ENCODE data around the gene PNPLA5. TPM values are rescaled to one million over a fixed set of nuclear protein-coding genes. Genes with fewer than 3 reads are reported as not detected.
"Not testable (repeated sequence)": the region's sequence is repeated elsewhere in the genome, so short reads cannot be mapped to it uniquely, and the experiment has no call there.

Gene PNPLA5
- total RNA-seq, 1 donor from 2014 or later = not detected

DNA sequence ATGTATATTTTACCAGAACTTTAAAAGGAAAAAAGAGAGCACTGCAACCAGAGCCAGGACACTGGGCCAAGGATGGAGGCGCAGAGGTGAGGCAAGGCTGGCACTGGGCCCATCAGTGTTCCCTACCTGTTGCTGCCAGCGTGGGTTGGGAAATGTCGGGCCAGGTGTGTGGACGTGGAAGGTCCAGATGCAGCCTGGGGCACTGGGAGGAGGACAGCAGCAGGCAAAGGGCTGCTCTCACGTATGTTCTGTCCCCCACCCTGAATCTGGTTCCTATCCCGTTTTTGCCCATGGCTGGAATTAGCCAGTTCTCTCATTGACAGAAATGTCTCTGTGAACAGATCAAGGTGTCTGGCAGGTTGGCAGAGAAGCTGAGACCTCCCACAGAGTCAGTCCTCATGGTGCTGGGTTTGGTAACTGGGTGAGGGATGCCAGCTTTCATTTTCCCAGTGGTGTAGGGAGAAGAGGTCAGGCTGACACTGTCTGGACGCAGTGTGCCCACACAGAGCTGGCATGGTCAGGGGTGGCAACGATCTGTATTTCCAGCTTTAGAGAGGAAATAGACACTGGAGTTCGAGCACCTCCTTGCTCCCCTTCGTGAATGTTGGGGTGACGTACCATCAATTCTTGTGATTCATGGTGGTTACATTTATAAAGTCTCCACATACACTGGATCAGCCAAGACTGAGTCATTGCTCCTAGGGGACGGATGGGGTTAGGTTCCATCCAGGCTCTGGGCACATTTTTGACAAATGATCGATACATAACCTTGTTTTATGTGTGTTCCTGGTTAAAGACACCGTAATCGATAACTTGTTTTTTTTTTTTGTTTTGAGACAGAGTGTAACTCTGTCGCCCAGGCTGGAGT is 27.5 kb upstream of the PNPLA5 start:
- no peak for DNase-seq (ENCODE audit: low spot score)
- no peak overlapping the region for H3K27ac Mint-ChIP-seq
- no peaks in the 10 kb centered on the region for H3K36me3 Mint-ChIP-seq (ENCODE audit: low read depth)
- H3K27me3 Mint-ChIP-seq (ENCODE audit: insufficient read depth) = peaks cover 11% of the 10 kb centered on the region
- H3K4me3 Mint-ChIP-seq = no peak overlapping the region
- H3K9me3 Mint-ChIP-seq = no peaks in the 10 kb centered on the region
- intact Hi-C loops (cut with micrococcal nuclease) = no loop called here
- H3K4me1 Mint-ChIP-seq (ENCODE audit: low read depth) = peaks cover 6% of the 10 kb centered on the region

GRCh38 chr22:43917521-43917920 is 25.7 kb upstream of the PNPLA5 start:
- H3K27me3 Mint-ChIP-seq (ENCODE audit: insufficient read depth) = peaks cover 11% of the 10 kb centered on the region
- no peak for DNase-seq (ENCODE audit: low spot score)
- H3K36me3 Mint-ChIP-seq (ENCODE audit: low read depth) = no peaks in the 10 kb centered on the region
- no peaks in the 10 kb centered on the region for H3K4me1 Mint-ChIP-seq (ENCODE audit: low read depth)
- H3K9me3 Mint-ChIP-seq = no peaks in the 10 kb centered on the region
- H3K4me3 Mint-ChIP-seq = no peak overlapping the region
- no peak overlapping the region for H3K27ac Mint-ChIP-seq
- intact Hi-C loops (cut with micrococcal nuclease) = no loop called here

DNA sequence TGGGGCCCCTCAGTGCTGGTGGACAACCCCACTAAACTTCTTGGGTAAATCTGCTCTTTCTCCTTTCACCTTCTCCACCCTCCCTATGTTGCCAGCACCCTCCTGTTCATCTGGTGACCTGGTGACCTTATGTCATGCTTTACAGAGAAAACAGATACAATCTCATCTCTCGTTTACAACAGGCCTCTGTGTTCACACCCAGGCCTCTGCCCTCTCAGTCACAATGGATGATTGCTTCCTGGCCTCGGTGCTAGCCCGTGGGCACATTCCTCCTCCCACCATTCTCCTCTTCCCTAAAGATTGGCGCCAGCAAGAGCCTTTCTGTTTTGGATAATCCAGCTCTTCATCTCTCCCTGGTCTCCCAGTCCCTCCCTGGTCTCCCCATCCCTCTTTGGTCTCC is 19.5 kb upstream of the PNPLA5 start:
- Mint-ChIP-seq H3K27me3 (ENCODE audit: insufficient read depth) (peaks cover 10% of the 10 kb centered on the region), H3K36me3 (ENCODE audit: low read depth) (no peaks in the 10 kb centered on the region), H3K4me1 (ENCODE audit: low read depth) (no peaks in the 10 kb centered on the region), H3K4me3 (no peak overlapping the region), H3K9me3 (no peaks in the 10 kb centered on the region), H3K27ac (no peak overlapping the region)
- no peak for DNase-seq (ENCODE audit: low spot score)
- intact Hi-C loops (cut with micrococcal nuclease) = no loop called here

DNA sequence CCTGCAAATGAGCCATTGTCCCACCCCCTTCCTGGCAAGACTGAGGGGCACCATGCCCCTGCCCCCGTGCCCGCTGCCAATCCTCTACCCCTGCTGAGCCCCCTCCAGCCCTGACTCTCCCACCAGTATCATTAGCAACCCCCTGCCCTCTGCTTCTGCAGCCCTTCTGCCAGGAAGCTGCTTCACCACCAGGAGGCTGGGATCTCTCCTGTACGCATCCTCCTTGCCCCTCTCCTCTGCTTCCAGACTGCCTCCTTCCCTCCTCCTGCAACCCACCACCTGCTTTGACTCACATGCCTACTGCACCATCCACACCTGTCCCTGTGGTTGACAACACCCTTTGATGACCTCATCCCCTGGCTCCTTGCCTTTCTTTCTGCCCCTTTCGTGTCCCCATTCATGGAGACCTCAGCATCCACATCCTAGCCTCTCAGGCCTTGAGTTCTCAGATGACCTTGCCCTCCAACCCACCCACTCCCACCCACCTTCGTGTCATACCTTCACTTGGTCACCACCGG is 18.4 kb upstream of the PNPLA5 start:
- H3K36me3 Mint-ChIP-seq (ENCODE audit: low read depth) = no peaks in the 10 kb centered on the region
- intact Hi-C loops (cut with micrococcal nuclease) = no loop called here
- DNase-seq (ENCODE audit: low spot score) = no peak
- H3K4me1 Mint-ChIP-seq (ENCODE audit: low read depth) = no peaks in the 10 kb centered on the region
- H3K27ac Mint-ChIP-seq = no peak overlapping the region
- H3K4me3 Mint-ChIP-seq = no peak overlapping the region
- no peaks in the 10 kb centered on the region for H3K9me3 Mint-ChIP-seq
- H3K27me3 Mint-ChIP-seq (ENCODE audit: insufficient read depth) = peaks cover 10% of the 10 kb centered on the region

- no peak for DNase-seq (ENCODE audit: low spot score)
- no peaks in the 10 kb centered on the region for H3K36me3 Mint-ChIP-seq (ENCODE audit: low read depth)
- H3K4me1 Mint-ChIP-seq (ENCODE audit: low read depth) = no peaks in the 10 kb centered on the region
- peaks cover 10% of the 10 kb centered on the region for H3K27me3 Mint-ChIP-seq (ENCODE audit: insufficient read depth)
- no peaks in the 10 kb centered on the region for H3K9me3 Mint-ChIP-seq
- no peak overlapping the region for H3K27ac Mint-ChIP-seq
- intact Hi-C loops (cut with micrococcal nuclease) = no loop called here
- no peak overlapping the region for H3K4me3 Mint-ChIP-seq
Measured at GRCh38 chr22:43909708-43910107, 17.9 kb upstream of the PNPLA5 start.

- Mint-ChIP-seq H3K4me1 (ENCODE audit: low read depth) (no peaks in the 10 kb centered on the region), H3K27ac (no peak overlapping the region), H3K36me3 (ENCODE audit: low read depth) (no peaks in the 10 kb centered on the region), H3K27me3 (ENCODE audit: insufficient read depth) (peaks cover 3% of the 10 kb centered on the region), H3K4me3 (no peak overlapping the region), H3K9me3 (no peaks in the 10 kb centered on the region)
- intact Hi-C loops (cut with micrococcal nuclease) = no loop called here
- no peak for DNase-seq (ENCODE audit: low spot score)
Measured at GRCh38 chr22:43905681-43906080, 13.9 kb upstream of the PNPLA5 start.

DNA sequence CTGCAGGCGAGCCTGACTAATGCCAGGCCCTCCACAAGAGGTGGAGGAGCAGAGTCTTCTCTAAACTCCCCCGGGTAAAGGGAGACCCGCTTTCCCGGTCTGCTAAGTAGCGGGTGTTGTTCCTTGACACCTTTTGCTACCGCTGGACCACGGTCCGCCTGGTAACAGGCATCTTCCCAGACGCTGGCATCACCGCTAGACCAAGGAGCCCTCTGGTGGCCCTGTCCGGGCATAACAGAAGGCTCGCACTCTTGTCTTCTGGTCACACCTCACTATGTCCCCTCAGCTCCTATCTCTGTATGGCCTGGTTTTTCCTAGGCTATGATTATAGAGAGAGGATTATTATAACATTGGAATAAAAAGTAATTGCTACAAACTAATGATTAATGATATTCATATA is 12.6 kb upstream of the PNPLA5 start:
- intact Hi-C loops (cut with micrococcal nuclease); DNase-seq (ENCODE audit: low spot score); H3K27ac Mint-ChIP-seq; H3K4me1 Mint-ChIP-seq (ENCODE audit: low read depth); H3K9me3 Mint-ChIP-seq; H3K4me3 Mint-ChIP-seq; H3K36me3 Mint-ChIP-seq (ENCODE audit: low read depth); H3K27me3 Mint-ChIP-seq (ENCODE audit: insufficient read depth): not testable (repeated sequence)

GRCh38 chr22:43903033-43903432 is 11.2 kb upstream of the PNPLA5 start:
- H3K4me1 Mint-ChIP-seq (ENCODE audit: low read depth); H3K4me3 Mint-ChIP-seq; H3K36me3 Mint-ChIP-seq (ENCODE audit: low read depth); H3K9me3 Mint-ChIP-seq; H3K27me3 Mint-ChIP-seq (ENCODE audit: insufficient read depth); DNase-seq (ENCODE audit: low spot score); intact Hi-C loops (cut with micrococcal nuclease); H3K27ac Mint-ChIP-seq: not testable (repeated sequence)

- H3K27me3 Mint-ChIP-seq (ENCODE audit: insufficient read depth) = peaks cover 4% of the 10 kb centered on the region
- H3K27ac Mint-ChIP-seq = no peak overlapping the region
- intact Hi-C loops (cut with micrococcal nuclease) = no loop called here
- H3K4me3 Mint-ChIP-seq = no peak overlapping the region
- H3K9me3 Mint-ChIP-seq = no peaks in the 10 kb centered on the region
- no peaks in the 10 kb centered on the region for H3K4me1 Mint-ChIP-seq (ENCODE audit: low read depth)
- DNase-seq (ENCODE audit: low spot score) = no peak
- H3K36me3 Mint-ChIP-seq (ENCODE audit: low read depth) = no peaks in the 10 kb centered on the region
Measured at GRCh38 chr22:43901976-43902643, 10.3 kb upstream of the PNPLA5 start.

GRCh38 chr22:43900206-43900605 is 8.4 kb upstream of the PNPLA5 start:
- Mint-ChIP-seq H3K9me3 (no peaks in the 10 kb centered on the region), H3K4me3 (no peak overlapping the region), H3K4me1 (ENCODE audit: low read depth) (no peaks in the 10 kb centered on the region), H3K27me3 (ENCODE audit: insufficient read depth) (peaks cover 4% of the 10 kb centered on the region), H3K36me3 (ENCODE audit: low read depth) (no peaks in the 10 kb centered on the region), H3K27ac (no peak overlapping the region)
- intact Hi-C loops (cut with micrococcal nuclease) = no loop called here
- no peak for DNase-seq (ENCODE audit: low spot score)

DNA sequence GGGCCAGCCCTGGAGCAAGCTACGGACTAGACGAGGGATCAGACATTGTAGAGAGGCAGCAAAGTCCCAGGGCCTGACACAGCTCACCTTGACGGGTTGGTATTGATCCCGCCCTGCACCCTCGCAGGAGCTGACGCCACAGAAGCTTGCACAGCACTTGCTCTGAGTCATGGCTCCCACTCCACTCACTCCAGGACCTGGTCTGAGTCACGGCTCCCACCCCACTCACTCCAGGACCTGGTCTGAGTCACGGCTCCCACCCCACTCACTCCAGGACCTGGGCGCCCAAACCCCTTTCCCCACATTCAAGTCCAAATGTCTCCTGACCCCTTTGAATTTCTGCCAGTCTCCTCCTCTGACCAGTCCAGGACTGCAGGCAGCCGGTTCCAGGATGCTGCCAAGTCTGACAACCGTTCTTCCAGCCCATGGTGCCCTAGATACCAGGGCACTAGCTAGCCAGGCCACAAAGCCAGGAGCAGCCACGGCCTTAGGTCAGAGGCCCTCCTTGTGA is 6.0 kb upstream of the PNPLA5 start:
- no peak for DNase-seq (ENCODE audit: low spot score)

DNA sequence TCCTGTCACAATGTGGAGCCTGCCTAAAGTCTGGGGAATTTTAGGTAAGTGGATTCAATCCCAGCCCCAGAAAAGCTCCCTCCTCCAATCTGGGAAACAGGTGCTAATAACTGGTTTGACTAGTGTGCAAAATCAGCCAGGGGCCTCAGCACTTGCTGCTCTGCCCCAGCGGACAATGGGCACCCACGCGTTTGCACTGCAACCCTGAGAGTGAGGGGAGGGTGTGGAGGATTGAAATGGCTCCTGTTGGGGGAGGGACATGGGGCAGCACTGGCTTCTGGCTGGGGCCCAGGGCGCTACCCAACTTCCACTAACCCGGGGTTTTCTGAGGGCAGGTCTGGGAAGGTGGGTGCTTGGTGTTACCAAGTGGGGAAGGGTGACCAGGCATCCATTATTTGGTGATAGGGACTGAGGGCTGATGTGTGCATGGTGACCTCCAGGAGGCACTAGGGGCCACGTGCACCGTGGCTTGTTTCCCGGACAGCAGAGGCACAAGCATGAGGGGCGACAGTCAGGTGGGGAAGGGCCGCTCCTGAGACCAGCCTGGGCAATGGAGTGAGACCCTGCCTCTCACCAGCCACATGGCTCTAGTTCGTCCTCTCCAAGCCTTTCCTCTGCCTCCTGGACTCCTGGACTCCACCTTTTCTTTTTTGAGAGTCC is 4.3 kb upstream of the PNPLA5 start:
- no peaks in the 10 kb centered on the region for H3K36me3 Mint-ChIP-seq (ENCODE audit: low read depth)
- H3K4me1 Mint-ChIP-seq (ENCODE audit: low read depth) = no peaks in the 10 kb centered on the region
- no peaks in the 10 kb centered on the region for H3K9me3 Mint-ChIP-seq
- intact Hi-C loops (cut with micrococcal nuclease) = no loop called here
- peaks cover 15% of the 10 kb centered on the region for H3K27me3 Mint-ChIP-seq (ENCODE audit: insufficient read depth)
- no peak for DNase-seq (ENCODE audit: low spot score)
- no peak overlapping the region for H3K27ac Mint-ChIP-seq
- no peak overlapping the region for H3K4me3 Mint-ChIP-seq

More for the DNA sequence above, 6.0 kb upstream of the PNPLA5 start:
- Mint-ChIP-seq H3K9me3 (no peaks in the 10 kb centered on the region), H3K4me1 (ENCODE audit: low read depth) (no peaks in the 10 kb centered on the region), H3K4me3 (no peak overlapping the region), H3K36me3 (ENCODE audit: low read depth) (no peaks in the 10 kb centered on the region), H3K27ac (no peak overlapping the region), H3K27me3 (ENCODE audit: insufficient read depth) (peaks cover 10% of the 10 kb centered on the region)
- intact Hi-C loops (cut with micrococcal nuclease) = no loop called here

- intact Hi-C loops (cut with micrococcal nuclease) = no loop called here
- no peak for DNase-seq (ENCODE audit: low spot score)
- H3K27me3 Mint-ChIP-seq (ENCODE audit: insufficient read depth) = peaks cover 24% of the 10 kb centered on the region
- H3K36me3 Mint-ChIP-seq (ENCODE audit: low read depth) = no peaks in the 10 kb centered on the region
- H3K4me1 Mint-ChIP-seq (ENCODE audit: low read depth) = no peaks in the 10 kb centered on the region
- no peak overlapping the region for H3K4me3 Mint-ChIP-seq
- no peaks in the 10 kb centered on the region for H3K9me3 Mint-ChIP-seq
- no peak overlapping the region for H3K27ac Mint-ChIP-seq
Measured at GRCh38 chr22:43894122-43894521, 2.3 kb upstream of the PNPLA5 start.

Data from activated T-helper 1 cell treated with anti-CD3 and anti-CD28 coated beads, Interleukin-12 subunit alpha, Interleukin-12 subunit beta, Interleukin-2, Interleukin-4 antibody, amounts not matched to agents 30 ng/mL and 10 ng/mL and 1 ng/mL, durations not matched to agents 14 hours and 24 hours and 36 hours (primary cell).